Right forelimb (tissue), 1 donor: ENCODE results near the gene KCNQ1.

ENCODE experiments used
- DNase-seq: peaks from one replicate; pipeline ENCODE4 v3.0.0-alpha.2; 2018

KCNQ1 gene

DNA sequence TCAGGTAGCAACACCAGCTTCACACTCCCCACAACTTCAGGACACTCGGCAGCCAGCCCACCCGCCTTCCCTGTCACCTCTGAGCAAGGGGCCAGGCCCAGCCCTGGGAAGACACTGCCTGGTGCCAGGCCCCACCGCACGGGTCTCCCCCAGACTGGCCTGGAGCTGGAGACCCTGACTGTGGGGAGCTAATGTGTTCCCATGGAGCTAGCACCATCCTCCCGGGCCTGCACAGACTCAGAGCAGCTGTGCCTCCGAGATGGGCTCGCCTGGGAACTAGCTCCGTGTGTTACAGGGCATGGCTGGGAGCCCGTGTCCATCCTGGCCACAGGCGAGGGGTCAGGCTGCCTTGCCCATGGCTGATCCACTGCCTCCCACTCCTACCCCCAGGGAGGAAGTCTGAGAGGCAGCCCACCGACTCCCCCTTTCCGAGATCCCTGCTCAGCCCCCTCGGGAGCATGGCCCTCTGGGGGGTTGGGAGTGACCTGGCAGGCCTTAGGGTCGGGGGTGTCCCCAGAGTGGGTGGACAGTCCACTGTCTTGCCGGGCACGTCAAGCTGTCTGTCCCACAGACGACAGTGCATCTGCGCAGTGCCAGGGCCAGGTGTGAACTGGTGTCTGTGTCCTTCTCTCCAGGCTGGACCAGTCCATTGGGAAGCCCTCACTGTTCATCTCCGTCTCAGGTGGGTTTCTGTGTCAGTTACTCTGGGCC, 331.7 kb downstream of the KCNQ1 start:
- peak; percentile 39 for DNase-seq

DNA sequence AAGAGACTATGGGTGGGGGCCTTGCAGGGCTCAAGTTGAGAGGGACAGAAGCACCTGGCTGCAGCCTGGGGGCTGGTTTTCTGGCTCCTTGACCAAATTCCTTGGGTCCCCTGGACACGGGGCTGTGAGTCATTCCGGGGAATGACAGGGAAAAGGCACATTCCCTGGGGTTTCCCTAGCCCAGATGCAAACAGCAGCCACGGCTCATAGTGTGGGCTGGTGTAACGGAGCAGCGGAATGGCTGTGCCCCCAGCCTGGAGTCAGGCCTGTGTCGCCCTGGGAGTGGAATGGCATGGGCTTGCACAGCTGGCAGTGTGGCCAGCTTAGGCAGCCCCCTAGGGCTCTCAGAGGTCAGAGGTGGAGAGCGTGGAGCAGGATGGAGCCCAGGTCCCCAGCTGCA, 332.6 kb downstream of the KCNQ1 start:
- peak; percentile 23 for DNase-seq

DNA sequence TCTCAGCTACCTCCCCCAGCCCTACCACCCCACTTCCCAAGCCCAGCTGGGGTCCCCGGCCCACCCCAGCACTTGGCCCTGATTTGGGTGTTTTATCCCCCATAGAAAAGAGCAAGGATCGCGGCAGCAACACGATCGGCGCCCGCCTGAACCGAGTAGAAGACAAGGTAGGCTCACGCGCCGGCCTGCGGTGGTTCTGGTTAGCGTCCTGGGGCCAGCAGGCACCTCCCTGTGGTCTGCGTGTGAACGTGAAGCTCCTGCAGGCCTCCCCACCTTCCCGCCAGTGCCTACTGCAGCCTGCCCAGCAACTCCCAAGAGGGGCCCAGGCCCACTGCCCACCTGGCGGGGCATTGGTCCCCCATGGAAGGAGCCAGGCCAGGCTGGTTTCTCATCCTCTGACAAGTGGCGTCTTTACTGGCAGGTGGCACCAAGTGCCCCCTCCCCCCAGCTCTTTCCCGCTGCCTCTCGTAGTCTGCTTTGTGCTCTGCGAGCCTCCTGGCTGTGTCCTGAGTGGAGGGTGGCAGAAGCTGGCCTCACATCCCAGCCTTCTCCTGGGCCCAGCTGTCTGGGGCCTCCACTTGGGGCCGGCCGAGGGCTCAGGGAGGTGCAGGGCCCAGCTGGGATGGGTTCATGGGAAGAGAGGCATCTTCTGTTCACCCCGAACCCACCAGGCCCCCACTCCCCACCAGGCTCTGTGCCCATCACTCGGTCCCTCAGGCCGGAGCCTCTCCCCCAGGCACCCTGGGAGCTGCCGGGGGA, 333.2 kb downstream of the KCNQ1 start:
- DNase-seq: peak; percentile 58

DNA sequence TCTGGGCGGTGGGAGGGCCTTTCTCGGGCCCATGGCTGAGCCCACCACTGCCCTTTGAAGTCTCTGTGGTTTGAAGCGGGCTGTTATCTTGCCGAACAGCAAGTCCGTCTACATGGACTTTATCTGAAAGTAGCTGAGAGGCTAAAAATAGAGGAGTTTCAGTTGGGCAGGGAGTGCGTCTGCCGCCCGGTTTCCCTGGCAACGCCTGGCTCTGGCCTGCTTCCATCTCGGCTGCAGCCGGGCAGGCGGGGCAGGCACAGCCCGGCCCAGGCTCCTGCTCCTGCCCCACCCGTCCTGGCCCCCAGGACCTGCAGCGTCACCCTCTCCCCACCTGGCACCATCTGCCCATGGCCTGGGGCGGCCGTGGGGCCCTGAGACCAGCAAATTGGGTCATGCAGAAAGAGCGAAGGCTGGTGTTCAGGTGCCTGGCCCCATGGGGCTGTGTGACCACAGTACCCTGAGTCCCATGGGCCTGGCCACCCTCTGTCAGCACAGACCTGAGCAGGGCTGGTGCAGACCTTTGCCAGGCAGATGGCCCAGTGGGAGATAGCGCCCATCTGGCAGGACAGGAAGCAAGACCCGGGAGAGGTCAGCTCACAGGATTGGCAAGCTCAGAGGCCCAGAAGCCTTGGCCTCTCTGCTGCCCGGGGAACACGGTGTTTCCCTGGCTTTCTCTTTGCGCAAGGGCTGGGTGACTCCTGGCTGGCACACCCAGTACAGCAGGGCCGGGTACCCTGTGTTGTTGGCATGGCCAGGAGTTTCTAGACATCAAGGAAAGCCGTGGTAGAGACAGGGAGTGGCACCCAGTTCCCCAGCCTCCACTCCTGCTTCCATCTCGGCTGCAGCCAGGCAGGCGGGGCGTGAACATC, 334.1 kb downstream of the KCNQ1 start:
- DNase-seq: peak; percentile 85

DNA sequence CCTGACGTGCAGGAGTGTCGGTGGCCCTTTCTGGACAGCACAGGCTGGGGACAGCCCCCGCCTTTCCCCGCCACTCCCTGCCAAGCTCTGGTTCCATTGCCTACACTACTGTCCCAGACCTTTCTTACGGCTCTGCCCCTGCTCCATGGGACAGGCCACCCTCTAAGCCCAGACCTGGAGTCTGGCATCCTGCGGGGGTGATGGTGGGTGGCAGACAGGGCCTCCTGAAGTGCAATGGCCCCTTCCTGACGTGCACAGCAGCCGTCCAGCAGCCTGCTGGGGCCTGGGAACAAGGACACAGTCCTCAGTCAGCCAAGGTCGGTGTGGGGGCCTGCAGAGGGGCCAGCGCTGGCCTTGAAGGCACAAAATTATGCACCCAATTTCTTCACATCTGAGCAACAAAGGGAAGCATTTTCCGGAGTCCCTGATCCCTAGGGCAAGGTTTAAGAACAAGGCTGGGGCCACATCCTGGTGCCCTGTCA, 334.7 kb downstream of the KCNQ1 start:
- no peak for DNase-seq

DNA sequence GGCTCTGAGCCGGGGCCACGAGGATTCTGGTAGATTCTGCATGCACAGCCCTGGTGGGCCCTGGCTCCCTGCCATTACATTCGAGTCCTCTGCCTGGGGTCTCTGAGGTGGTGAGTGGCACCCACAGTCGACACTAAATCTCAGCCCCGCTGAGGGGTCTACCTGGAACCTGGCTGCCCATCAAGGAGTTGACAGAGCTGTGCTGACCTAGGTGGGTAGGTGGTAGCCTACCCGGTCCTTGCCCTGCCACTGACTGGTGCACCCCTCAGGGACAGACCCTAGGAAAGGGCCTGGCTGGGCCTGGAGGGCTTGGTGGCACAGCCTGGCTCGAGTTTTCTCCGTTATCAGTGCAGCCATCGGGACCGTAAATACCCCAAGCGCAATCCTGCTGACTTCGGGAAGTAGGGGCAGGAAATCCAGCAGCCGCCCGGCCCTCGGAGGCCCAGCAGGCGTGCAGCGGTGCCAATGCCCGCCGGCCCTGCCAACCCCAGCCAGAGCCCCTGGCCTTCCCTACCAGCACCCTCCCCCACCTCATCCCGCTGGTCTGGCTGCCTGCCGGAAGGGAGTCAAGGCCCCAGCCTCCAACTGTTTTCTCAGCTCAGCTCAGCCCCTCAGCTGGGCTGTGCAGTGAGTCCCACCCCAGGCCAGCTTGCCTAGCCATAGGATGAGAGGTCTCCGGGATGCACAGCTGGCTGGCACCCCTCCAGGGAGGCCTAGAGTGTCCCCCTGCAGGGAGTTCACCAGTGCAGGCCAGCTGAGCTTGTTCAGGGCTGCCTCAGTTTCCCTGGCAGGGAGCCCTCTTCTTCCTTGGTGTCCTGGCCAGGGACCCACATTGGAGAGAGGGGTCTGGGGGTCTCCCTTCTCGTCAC, 335.4 kb downstream of the KCNQ1 start:
- peak; percentile 78 for DNase-seq

DNA sequence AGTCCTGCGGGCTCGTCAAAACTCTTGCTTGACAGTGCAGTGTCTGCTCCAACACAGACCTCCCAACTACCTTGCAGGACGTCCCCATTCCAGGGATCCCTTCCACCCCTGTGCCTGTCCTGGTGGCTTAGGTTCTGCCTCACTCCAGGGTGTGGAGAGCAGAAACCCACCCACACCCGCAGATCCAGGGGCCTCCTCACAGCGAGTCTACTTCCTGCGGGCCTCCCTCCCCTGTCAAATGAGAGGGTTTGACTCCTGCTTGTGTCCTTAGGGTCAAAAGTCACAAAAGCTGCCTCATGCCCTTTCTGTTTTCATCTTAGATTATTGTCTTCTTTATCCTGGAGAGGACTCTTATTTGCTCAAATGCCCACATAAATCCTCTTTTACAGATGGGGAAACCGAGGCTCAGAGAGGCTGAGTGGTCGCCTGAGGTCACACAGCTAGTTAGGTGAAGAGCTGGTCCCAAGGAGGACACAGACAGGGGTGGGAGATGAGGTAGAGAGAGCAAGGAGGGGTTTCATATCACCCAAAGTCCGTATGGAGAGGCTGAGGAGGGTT, 336.1 kb downstream of the KCNQ1 start:
- DNase-seq: no peak

DNA sequence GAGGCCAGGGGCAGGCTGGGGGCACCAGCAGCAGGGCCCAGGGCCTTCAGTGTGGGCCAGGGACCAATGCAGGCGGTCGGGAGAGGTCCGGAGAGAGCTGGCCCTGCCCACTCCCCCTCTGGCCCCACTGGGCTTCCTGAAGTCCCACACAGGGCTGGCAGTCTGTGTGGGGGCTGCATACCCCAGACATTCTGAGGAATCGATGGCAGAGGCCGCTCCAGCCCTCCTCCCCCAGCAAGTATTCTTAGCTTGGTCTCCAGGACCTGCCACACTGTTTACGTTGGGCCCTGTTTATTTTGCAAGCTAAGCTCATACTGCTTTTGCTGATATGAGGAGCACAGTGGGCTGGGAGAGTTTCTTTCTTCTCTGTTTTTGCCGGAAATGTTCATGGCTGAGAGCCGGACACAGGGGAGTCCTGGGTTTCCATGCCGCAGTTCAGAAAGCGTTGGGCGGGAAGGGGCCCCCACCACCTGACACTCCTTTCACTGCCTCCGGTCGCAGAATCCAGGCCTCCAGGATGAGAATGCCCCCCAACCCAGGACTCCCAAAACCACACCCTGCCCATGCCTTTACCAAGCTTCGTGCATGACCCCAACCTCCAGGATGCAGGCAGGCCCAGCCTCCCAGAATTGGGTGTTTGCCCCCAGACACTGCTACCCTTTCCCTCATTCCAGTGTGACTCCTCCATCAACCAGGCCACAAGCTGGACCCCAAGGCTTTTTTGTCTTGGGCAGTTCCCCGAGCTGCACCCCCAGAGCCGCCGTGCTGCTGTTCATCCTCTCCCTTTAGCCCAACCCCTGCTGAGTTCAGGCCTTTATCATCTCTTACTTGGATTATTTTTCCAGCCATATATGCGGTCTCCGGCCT, 336.8 kb downstream of the KCNQ1 start:
- peak; percentile 41 for DNase-seq

DNA sequence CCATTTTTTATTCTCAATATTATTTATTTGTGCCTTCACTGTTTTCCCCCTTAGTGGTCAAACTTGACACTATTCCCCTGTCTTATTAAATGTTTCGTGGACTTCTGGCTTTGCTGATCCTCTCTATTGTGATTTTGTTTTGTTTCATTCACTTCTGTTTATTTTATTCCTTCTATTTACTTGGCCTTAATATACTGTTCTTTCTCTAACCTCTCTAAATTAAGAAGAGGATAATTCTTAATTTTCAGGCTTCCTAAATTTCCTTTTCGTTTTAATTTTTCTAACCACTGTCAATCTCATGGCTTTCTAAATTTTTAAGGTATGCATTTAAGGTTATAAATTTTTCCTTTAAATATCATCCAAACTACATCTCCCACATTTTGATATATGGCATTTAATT, 338.0 kb downstream of the KCNQ1 start:
- no peak for DNase-seq

DNA sequence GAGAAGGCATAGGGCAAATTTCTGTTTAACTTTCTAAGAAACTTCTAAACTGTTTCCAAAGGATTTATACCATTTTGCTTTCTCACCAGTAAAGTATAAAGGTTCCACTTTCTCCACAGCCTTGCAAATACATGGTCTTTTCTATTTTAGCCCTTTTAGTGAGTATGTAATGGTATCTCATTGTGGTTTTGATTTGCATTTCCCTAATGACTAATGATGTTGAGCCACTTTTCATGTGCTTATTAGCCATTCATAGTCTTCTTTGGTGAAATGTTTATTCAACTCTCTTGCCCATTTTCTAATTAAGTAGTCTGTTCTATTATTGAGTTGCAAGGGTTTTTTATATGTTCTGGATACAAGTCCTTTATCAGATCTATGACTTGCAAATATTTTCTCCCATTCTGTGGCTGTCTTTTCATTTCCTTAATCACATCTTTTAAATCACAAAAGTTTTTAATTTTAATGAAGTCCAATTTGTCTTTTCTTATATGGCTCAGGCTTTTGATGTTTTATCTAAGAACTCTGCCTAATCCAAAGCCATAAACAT, 338.8 kb downstream of the KCNQ1 start:
- no peak for DNase-seq

DNA sequence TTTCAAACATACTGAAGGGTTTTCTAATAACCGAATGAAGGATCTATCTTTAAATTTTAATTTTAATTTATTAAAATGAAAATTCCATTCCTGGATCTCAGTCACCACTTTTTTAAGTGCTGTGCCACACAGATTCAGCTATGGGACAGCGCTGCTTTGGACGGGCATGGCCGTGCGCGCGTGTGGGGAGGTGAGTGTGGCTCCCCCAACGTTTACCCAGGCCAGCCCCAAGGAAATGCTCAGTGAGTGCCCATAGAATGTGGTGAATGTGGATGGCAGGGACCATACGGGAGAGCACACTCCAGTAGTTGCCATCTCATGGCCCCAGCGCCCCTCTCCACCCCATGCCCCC, 343.0 kb downstream of the KCNQ1 start:
- DNase-seq: no peak

DNA sequence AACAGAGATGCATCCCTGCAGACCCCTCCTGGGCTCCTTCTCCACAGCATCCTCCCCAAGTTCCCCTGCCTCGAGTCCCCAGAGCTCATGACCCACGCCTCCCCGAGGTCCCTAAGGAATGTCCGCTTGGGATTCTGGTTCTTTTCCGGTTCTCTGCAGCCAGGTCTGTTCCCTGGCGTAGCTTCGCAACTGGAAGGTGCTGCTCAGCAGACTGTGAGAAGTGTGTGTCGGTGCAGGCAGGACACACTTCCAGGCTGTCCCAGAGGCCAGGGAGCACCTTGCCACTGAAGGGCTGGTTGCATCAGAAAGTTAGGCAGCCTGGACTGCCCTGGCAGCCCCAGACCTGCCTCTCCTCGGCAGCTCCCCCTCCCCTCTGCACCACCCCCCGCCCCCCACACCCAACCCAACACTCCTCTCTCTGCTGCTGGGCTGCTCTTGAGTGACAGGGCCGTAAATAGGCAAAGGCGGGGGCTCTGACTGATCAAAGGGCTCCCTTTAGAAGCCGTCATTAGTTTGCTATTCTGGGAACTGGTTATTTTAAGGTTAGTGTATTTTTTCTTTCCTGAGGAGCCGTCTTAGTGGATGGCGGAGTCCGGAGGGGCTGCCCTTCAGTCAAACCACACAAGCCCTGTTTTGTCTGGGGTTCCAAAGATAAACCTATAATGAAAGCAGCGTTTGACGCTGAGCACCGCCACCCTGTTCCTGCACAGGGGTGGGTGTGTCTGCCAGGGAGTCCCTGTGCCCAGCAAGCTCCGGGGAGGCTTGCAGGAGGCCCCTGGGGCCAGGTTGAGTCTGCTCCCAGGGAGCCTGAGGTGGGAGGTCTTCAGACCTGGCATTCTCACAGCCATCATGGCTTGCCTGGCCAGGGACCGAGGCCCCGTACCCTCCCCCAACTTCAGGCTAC, 343.6 kb downstream of the KCNQ1 start:
- peak; percentile 47 for DNase-seq

DNA sequence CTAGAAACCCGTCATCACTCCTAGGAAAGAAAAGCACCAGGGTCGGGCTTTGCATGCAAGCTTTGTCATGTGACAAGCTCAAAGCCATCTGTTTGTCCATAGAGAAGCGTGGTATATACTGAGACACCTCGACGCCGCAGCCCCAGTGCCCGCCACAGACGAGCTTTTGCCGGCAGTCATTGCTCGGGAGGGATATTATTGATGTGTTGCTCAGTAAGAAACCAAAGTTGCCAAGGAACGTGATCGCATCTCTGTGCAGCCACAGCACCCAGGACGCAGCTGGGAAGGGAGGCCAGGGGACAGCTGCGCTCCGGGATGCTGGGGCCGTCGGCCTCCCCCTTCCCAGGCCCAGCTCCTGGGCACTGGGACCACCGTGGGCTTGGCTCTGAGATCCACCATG, 344.5 kb downstream of the KCNQ1 start:
- peak; percentile 40 for DNase-seq

DNA sequence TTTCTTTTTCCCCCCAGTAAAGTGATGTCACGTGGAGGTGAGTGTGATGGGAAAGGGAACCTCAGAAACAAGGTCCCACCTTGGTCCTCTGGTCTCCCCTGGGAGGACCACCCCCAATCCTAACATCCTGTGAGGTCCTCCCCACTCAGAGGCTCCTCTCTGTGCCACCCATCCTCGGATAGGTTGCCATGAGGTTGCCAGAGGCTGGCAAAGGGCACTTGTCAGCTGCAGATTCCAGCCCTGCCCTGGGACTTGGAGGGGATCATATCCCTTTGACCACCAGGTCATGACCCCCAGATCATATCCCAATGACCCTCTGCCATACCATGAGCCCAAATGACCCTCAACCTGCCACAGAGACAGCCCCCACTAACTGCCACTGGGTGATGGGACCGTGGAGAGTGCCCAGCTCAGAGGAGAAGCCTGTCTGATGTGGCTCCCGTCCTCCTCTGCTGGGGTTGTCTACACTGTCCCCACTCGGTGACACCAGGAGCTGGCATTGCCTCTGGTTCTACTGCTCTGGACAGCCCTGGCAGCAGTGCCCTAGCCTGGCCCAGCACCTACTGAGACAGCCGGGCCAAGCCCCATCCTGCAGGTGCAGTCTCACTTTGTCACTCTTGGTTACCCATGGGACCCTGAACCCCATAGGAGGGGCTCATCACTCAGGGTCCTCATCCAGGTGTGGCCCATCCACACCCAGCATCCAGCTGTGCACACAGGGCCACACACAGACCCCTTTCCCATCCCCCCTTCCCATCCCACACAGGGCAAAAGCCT, 345.2 kb downstream of the KCNQ1 start:
- peak; percentile 38 for DNase-seq

DNA sequence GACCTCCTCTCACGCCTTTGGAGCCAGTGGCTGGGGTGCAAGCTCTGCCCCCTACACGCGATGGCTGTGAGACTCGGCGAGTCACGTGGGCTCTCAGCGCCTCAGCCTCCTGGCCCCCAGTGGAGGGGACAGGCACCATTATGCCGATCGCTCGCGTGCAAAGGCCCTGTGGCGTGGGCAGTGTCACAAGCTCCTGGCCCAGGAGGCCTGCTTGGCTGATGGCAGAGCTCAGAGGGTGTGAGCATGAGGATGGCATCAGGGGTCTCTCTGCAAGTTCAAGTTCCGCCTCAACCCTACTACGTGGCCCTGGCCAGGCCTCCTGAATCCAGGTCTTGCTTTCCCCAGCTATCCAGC, 345.7 kb downstream of the KCNQ1 start:
- DNase-seq: no peak

DNA sequence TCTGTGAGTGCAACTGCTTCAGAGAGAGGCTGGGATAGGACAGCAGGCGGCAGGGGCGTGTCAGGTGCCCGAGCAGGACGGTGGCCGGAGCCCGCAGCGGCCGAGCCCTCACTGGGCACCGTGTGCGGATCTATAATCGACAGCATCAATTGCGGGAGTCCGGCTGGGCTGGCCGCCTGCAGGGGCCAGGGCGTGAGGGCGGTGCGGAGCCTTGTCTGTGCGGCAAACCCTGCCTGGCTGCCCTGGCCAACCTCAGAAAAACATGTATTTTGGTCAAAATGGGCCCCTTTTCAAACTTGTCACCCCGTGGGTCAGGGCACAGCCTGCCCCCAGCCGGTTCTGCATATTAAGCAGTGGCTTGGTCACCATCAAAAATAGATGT, 346.3 kb downstream of the KCNQ1 start:
- DNase-seq: peak; percentile 45

DNA sequence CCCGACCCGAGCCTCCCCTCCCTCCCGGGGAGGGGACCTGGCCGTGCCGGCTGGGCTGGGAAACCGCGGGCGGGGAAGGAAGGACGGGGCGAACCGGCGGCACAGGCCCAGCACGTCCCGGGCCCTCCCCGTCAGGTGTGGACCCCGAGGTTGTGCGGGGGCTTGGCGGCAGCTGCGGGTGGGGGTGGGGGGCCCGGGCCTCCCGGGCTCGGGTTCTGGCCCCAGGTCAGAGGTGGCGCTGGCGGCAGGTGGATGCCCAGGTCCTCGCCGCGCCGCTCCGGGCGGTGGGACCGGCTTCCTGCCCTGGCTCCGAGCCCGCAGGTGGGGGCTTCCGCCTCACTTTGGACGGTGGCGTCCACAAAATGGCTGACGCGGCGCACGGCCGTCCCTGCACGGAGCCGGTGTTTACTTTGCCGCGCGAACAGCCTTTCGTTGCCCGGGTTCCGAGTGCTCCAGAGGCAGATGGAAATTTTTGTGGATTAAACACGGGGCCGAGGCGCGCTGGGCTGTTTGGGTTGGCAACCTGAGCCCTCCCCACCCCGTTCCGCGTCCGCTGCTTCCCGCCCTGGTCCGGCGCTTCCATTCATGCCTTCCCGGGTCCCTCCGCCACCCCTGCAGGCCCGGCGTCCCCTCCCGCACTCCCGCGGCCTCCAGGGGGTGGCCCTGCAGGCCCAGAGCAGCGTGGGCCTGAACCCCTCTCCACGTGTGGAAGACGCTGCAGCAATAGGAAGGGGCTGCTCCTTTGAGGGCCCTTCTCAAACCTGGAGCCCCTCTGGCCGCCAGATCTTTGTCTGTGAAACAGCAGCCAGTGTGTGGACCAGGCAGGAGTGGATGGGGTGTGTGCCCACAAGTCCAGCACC, 346.9 kb downstream of the KCNQ1 start:
- DNase-seq: peak; percentile 58
